SU-DHL-6 (cell line): Measurements from ENCODE around the gene SHISAL2A.

Source experiments
- CTCF ChIP-seq: fragments of 200-600 bp; sonication (generic); IDR thresholded peaks from one replicate; pipeline ENCODE4 v1.5.1; 2017; ENCODE audit warnings: antibody characterized with exemption, mild to moderate bottlenecking, low read length, moderate library complexity; ENCODE audit not compliant: insufficient read depth, poor library complexity, severe bottlenecking
- EZH2phosphoT487 ChIP-seq: fragments of 200-600 bp; sonication (generic), shearing (Covaris generic); conservative IDR thresholded peaks from 2 replicates; pipeline ENCODE4 v1.6.1; 2018; ENCODE audit warnings: mild to moderate bottlenecking, antibody characterized with exemption, low read length, moderate library complexity, mixed read lengths

- TF ChIP-seq CTCF (no peak), EZH2phosphoT487 (no peak)
Observed at GRCh38 chr1:52673513-52673912, 40.5 kb downstream of the SHISAL2A start.
